ENCODE results near the gene SPTBN1.

SPTBN1 gene

GRCh38 chr2:54512663-54513362 lies 56.7 kb downstream of the SPTBN1 start:
- TF ChIP-seq PATZ1 (CRISPR knock-in tag; IDR thresholded peaks at IDR 0.05; ENCODE audit: borderline replicate concordance) (no peak), POU6F1 (CRISPR knock-in tag; IDR thresholded peaks at IDR 0.05; ENCODE audit: borderline replicate concordance, low read depth) (no peak), TSHZ2 (CRISPR knock-in tag; IDR thresholded peaks at IDR 0.05) (no peak), GLIS3 (CRISPR knock-in tag; IDR thresholded peaks at IDR 0.05) (no peak), CSDC2 (CRISPR knock-in tag; IDR thresholded peaks at IDR 0.05) (no peak), ZNF565 (CRISPR knock-in tag; conservative IDR thresholded peaks at IDR 0.05; ENCODE audit: low read depth) (no peak)

GRCh38 chr2:54513363-54513715 lies 57.2 kb downstream of the SPTBN1 start:
- no peak for TF ChIP-seq SNAI2 (CRISPR knock-in tag; IDR thresholded peaks at IDR 0.05)
- TF ChIP-seq TSHZ2 (CRISPR knock-in tag; IDR thresholded peaks at IDR 0.05) = no peak
- TF ChIP-seq TCF4 (CRISPR knock-in tag; IDR thresholded peaks at IDR 0.05; ENCODE audit: borderline replicate concordance) = no peak

More at GRCh38 chr2:54512663-54513362, 56.7 kb downstream of the SPTBN1 start:
- no peak for ATAC-seq

GRCh38 chr2:54514822-54515569 lies 58.9 kb downstream of the SPTBN1 start:
- no peak for ATAC-seq
- TF ChIP-seq RARB (CRISPR knock-in tag; IDR thresholded peaks at IDR 0.05) = no peak
- no peak for TF ChIP-seq GLIS3 (CRISPR knock-in tag; IDR thresholded peaks at IDR 0.05)
- no peak for TF ChIP-seq OSR1 (CRISPR knock-in tag; IDR thresholded peaks at IDR 0.05)
- TF ChIP-seq BACH2 (CRISPR knock-in tag; IDR thresholded peaks at IDR 0.05; ENCODE audit: borderline replicate concordance) = no peak
- no peak for TF ChIP-seq ZFP30 (CRISPR knock-in tag; IDR thresholded peaks at IDR 0.05)
- no peak for TF ChIP-seq ZNF565 (CRISPR knock-in tag; conservative IDR thresholded peaks at IDR 0.05; ENCODE audit: low read depth)

More at GRCh38 chr2:54513363-54513715, 57.2 kb downstream of the SPTBN1 start:
- ATAC-seq = no peak

GRCh38 chr2:54516842-54517241 lies 60.7 kb downstream of the SPTBN1 start:
- TF ChIP-seq TCF4 (CRISPR knock-in tag; IDR thresholded peaks at IDR 0.05; ENCODE audit: borderline replicate concordance) (no peak), TSHZ2 (CRISPR knock-in tag; IDR thresholded peaks at IDR 0.05) (no peak), CSDC2 (CRISPR knock-in tag; IDR thresholded peaks at IDR 0.05) (no peak), PATZ1 (CRISPR knock-in tag; IDR thresholded peaks at IDR 0.05; ENCODE audit: borderline replicate concordance) (no peak), CSRNP3 (CRISPR knock-in tag; IDR thresholded peaks at IDR 0.05) (no peak), SNAI2 (CRISPR knock-in tag; IDR thresholded peaks at IDR 0.05) (no peak), ZNF565 (CRISPR knock-in tag; conservative IDR thresholded peaks at IDR 0.05; ENCODE audit: low read depth) (no peak), RARB (CRISPR knock-in tag; IDR thresholded peaks at IDR 0.05) (no peak), ARNTL (CRISPR knock-in tag; IDR thresholded peaks at IDR 0.05; ENCODE audit: borderline replicate concordance, low read depth) (no peak), ZNF8 (CRISPR knock-in tag; IDR thresholded peaks at IDR 0.05) (no peak), ZNF70 (CRISPR knock-in tag; IDR thresholded peaks at IDR 0.05) (no peak), ZFP30 (CRISPR knock-in tag; IDR thresholded peaks at IDR 0.05) (no peak), BACH2 (CRISPR knock-in tag; IDR thresholded peaks at IDR 0.05; ENCODE audit: borderline replicate concordance) (no peak)
- no peak for ATAC-seq
